Measurements from ENCODE around the gene DPY19L3. TPM values are rescaled to one million over a fixed set of nuclear protein-coding genes. Genes with fewer than 3 reads are reported as not detected.

DPY19L3 gene
- total RNA-seq, 2 experiments from 2014 or later: 15.7 to 17.5 TPM

GRCh38 chr19:32530773-32531172 lies 125.2 kb downstream of the DPY19L3 start:
- Mint-ChIP-seq H3K4me1 (no peaks in the 10 kb centered on the region), H3K27ac (no peak overlapping the region), H3K4me3 (no peak overlapping the region), H3K27me3 (peaks cover 8% of the 10 kb centered on the region), H3K36me3 (no peaks in the 10 kb centered on the region), H3K9me3 (peaks cover 17% of the 10 kb centered on the region)
- no peak for ATAC-seq (ENCODE audit: low read depth)
- no peak for DNase-seq
- POLR2A ChIA-PET: no interaction called here

- DNase-seq: no peak
- no peaks in the 10 kb centered on the region for H3K4me1 Mint-ChIP-seq
- peaks cover 6% of the 10 kb centered on the region for H3K27me3 Mint-ChIP-seq
- H3K9me3 Mint-ChIP-seq: peaks cover 17% of the 10 kb centered on the region
- H3K4me3 Mint-ChIP-seq: no peak overlapping the region
- H3K36me3 Mint-ChIP-seq: no peaks in the 10 kb centered on the region
- POLR2A ChIA-PET: no interaction called here
- H3K27ac Mint-ChIP-seq: no peak overlapping the region
- ATAC-seq (ENCODE audit: low read depth): no peak
These were observed 126.7 kb downstream of the DPY19L3 start for GRCh38 chr19:32532233-32532632.

Other genes with a start within 250 kb of the DPY19L3 start
- 10 to 100 TPM; 31.5 to 32.2 TPM for gene ZNF507, start 60.2 kb upstream of the DPY19L3 start, total RNA-seq
- 100 to 1,000 TPM; 105 to 112 TPM for gene PDCD5, start 175.4 kb downstream of the DPY19L3 start, total RNA-seq